Neural crest cell (in vitro differentiated cells): ENCODE results near the gene PIK3R1. TPM values are rescaled to one million over a fixed set of nuclear protein-coding genes. Genes with fewer than 3 reads are reported as not detected.

Experiments used
- DNase-seq: peaks from one replicate; pipeline ENCODE4 v3.0.0; 2021; ENCODE audit warnings: low read depth, mixed read lengths, low spot score
- H3K27ac Mint-ChIP-seq: one replicate; pipeline ENCODE4 v1.8.0; 2021; ENCODE audit warnings: mild to moderate bottlenecking, mixed read lengths; ENCODE audit not compliant: unreplicated experiment
- H3K27me3 Mint-ChIP-seq: 2 replicates; pipeline ENCODE4 v1.8.0; 2021; ENCODE audit warnings: low read depth, mild to moderate bottlenecking, mixed read lengths
- H3K36me3 Mint-ChIP-seq: 2 replicates; pipeline ENCODE4 v1.8.0; 2021; ENCODE audit warnings: low read depth, mild to moderate bottlenecking, mixed read lengths
- H3K4me1 Mint-ChIP-seq: 2 replicates; pipeline ENCODE4 v1.8.0; 2021; ENCODE audit warnings: mixed read lengths
- H3K4me3 Mint-ChIP-seq: one replicate; pipeline ENCODE4 v1.8.0; 2021; ENCODE audit warnings: mild to moderate bottlenecking, mixed read lengths
- H3K9me3 Mint-ChIP-seq: 2 replicates; pipeline ENCODE4 v1.8.0; 2021; ENCODE audit warnings: mixed read lengths
- CTCF ChIP-seq: fragments of 200-600 bp; sonication (generic); conservative IDR thresholded peaks from 2 replicates; pipeline ENCODE4 v1.5.0; 2021; ENCODE audit warnings: antibody characterized with exemption, mild to moderate bottlenecking
- total RNA-seq: library from RNA; stranded (reverse); gene quantifications from 2 replicates; pipeline ENCODE4 v1.2.1, GENCODE V29; 2021

PIK3R1 gene
- total RNA-seq, 1 donor from 2014 or later = 59.9 TPM

- Mint-ChIP-seq H3K36me3 (peaks cover 3% of the 10 kb centered on the region), H3K4me1 (no peaks in the 10 kb centered on the region), H3K9me3 (peaks cover 3% of the 10 kb centered on the region), H3K27me3 (no peaks in the 10 kb centered on the region), H3K4me3 (no peak overlapping the region), H3K27ac (no peak overlapping the region)
- no peak for DNase-seq
- no peak for TF ChIP-seq CTCF
Measured at GRCh38 chr5:68334553-68334886, 119.0 kb downstream of the PIK3R1 start.

GRCh38 chr5:68335075-68335474 lies 119.5 kb downstream of the PIK3R1 start:
- Mint-ChIP-seq H3K4me3 (no peak overlapping the region), H3K36me3 (peaks cover 3% of the 10 kb centered on the region), H3K4me1 (no peaks in the 10 kb centered on the region), H3K27me3 (no peaks in the 10 kb centered on the region), H3K9me3 (peaks cover 3% of the 10 kb centered on the region), H3K27ac (no peak overlapping the region)
- DNase-seq = no peak
- no peak for TF ChIP-seq CTCF

- no peak overlapping the region for H3K27ac Mint-ChIP-seq
- H3K36me3 Mint-ChIP-seq = peaks cover 3% of the 10 kb centered on the region
- DNase-seq = no peak
- H3K9me3 Mint-ChIP-seq = peaks cover 3% of the 10 kb centered on the region
- no peaks in the 10 kb centered on the region for H3K4me1 Mint-ChIP-seq
- H3K4me3 Mint-ChIP-seq = no peak overlapping the region
- H3K27me3 Mint-ChIP-seq = no peaks in the 10 kb centered on the region
- TF ChIP-seq CTCF = no peak
Measured at GRCh38 chr5:68336200-68336599, 120.6 kb downstream of the PIK3R1 start.

- no peak for TF ChIP-seq CTCF
- peaks cover 3% of the 10 kb centered on the region for H3K9me3 Mint-ChIP-seq
- H3K4me1 Mint-ChIP-seq = no peaks in the 10 kb centered on the region
- H3K27me3 Mint-ChIP-seq = no peaks in the 10 kb centered on the region
- no peak for DNase-seq
- peaks cover 3% of the 10 kb centered on the region for H3K36me3 Mint-ChIP-seq
- no peak overlapping the region for H3K4me3 Mint-ChIP-seq
- H3K27ac Mint-ChIP-seq = no peak overlapping the region
Measured at GRCh38 chr5:68337235-68337634, 121.7 kb downstream of the PIK3R1 start.

- no peak for DNase-seq
- Mint-ChIP-seq H3K36me3 (peaks cover 3% of the 10 kb centered on the region), H3K9me3 (peaks cover 5% of the 10 kb centered on the region), H3K4me1 (peaks cover 9% of the 10 kb centered on the region), H3K27me3 (no peaks in the 10 kb centered on the region), H3K4me3 (no peak overlapping the region), H3K27ac (no peak overlapping the region)
- no peak for TF ChIP-seq CTCF
Measured at GRCh38 chr5:68339921-68340321, 124.4 kb downstream of the PIK3R1 start.

- DNase-seq = no peak
- H3K4me1 Mint-ChIP-seq = peaks cover 11% of the 10 kb centered on the region
- H3K36me3 Mint-ChIP-seq = no peaks in the 10 kb centered on the region
- H3K4me3 Mint-ChIP-seq = no peak overlapping the region
- TF ChIP-seq CTCF = no peak
- no peaks in the 10 kb centered on the region for H3K27me3 Mint-ChIP-seq
- H3K9me3 Mint-ChIP-seq = peaks cover 5% of the 10 kb centered on the region
- no peak overlapping the region for H3K27ac Mint-ChIP-seq
Measured at GRCh38 chr5:68341006-68341405, 125.5 kb downstream of the PIK3R1 start.
